ENCODE data around the gene LY86.
"Not testable (repeated sequence)": the region's sequence is repeated elsewhere in the genome, so short reads cannot be mapped to it uniquely, and the experiment has no call there.

Gene LY86

GRCh38 chr6:6654599-6655575 is 66.4 kb downstream of the LY86 start:
- DNase-seq: peak; percentile 39

- DNase-seq: no peak
Observed at GRCh38 chr6:6655805-6656251, 67.3 kb downstream of the LY86 start.

GRCh38 chr6:6656287-6656686 is 67.8 kb downstream of the LY86 start:
- no peak for DNase-seq

GRCh38 chr6:6657085-6657819 is 68.7 kb downstream of the LY86 start:
- DNase-seq: no peak

- no peak for DNase-seq
Observed at GRCh38 chr6:6657820-6658217, 69.3 kb downstream of the LY86 start.

- no peak for DNase-seq
Observed at GRCh38 chr6:6659600-6660327, 71.2 kb downstream of the LY86 start.

GRCh38 chr6:6660339-6661045 is 72.0 kb downstream of the LY86 start:
- no peak for DNase-seq

GRCh38 chr6:6661191-6661590 is 72.7 kb downstream of the LY86 start:
- no peak for DNase-seq

GRCh38 chr6:6661684-6662083 is 73.2 kb downstream of the LY86 start:
- no peak for DNase-seq

- no peak for DNase-seq
Observed at GRCh38 chr6:6663421-6664135, 75.1 kb downstream of the LY86 start.

- DNase-seq: no peak
Observed at GRCh38 chr6:6665555-6666243, 77.2 kb downstream of the LY86 start.

- not testable (repeated sequence) for DNase-seq
Observed at GRCh38 chr6:6670150-6670549, 81.6 kb downstream of the LY86 start.

- DNase-seq: no peak
Observed at GRCh38 chr6:6674872-6675271, 86.4 kb downstream of the LY86 start.

GRCh38 chr6:6676910-6677441 is 88.5 kb downstream of the LY86 start:
- DNase-seq: peak; percentile 85

- DNase-seq: no peak
Observed at GRCh38 chr6:6678185-6678671, 89.7 kb downstream of the LY86 start.

- no peak for DNase-seq
Observed at GRCh38 chr6:6678811-6679210, 90.3 kb downstream of the LY86 start.

- DNase-seq: no peak
Observed at GRCh38 chr6:6679633-6680032, 91.1 kb downstream of the LY86 start.

- DNase-seq: no peak
Observed at GRCh38 chr6:6680526-6680925, 92.0 kb downstream of the LY86 start.

GRCh38 chr6:6681075-6681849 is 92.7 kb downstream of the LY86 start:
- DNase-seq: no peak

GRCh38 chr6:6682225-6682624 is 93.7 kb downstream of the LY86 start:
- DNase-seq: no peak

All from right hindlimb (tissue), 1 donor.